ENCODE results near the gene EIF2D. TPM values are rescaled to one million over a fixed set of nuclear protein-coding genes. Genes with fewer than 3 reads are reported as not detected.

EIF2D gene
- total RNA-seq, 6 experiments from 2014 or later, result 38.9 to 48.3 (median 43.2) TPM

GRCh38 chr1:206547104-206547503, 65.2 kb downstream of the EIF2D start:
- no peaks in the 10 kb centered on the region for H3K36me3 Mint-ChIP-seq (ENCODE audit: low read depth)
- DNase-seq, result no peak
- no peaks in the 10 kb centered on the region for H3K9me3 Mint-ChIP-seq
- no peaks in the 10 kb centered on the region for H3K4me1 Mint-ChIP-seq (ENCODE audit: low read depth)
- TF ChIP-seq CTCF (IDR thresholded peaks at IDR 0.05), result no peak
- no peak overlapping the region for H3K4me3 Mint-ChIP-seq
- no peak overlapping the region for H3K27ac Mint-ChIP-seq
- peaks cover 19% of the 10 kb centered on the region for H3K27me3 Mint-ChIP-seq (ENCODE audit: insufficient read depth)

DNA sequence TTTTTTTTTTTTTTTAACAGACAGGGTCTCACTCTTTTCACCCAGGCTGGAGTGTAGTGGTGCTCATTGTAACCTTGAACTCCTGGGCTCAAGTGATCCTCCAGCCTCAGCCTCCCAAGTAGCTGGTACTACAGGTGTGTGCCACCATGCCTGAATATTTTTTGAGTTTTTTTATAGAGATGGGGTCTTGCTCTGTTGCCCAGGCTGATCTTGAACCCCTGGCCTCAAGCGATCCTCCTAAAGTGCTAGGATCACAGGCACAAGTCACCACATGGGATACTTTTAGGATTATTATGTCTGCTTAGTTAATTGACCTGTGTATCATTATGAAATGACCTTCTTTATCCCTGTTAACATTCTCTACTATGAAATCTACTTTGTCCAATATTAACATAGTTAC, 66.9 kb downstream of the EIF2D start:
- H3K36me3 Mint-ChIP-seq (ENCODE audit: low read depth), result no peaks in the 10 kb centered on the region
- TF ChIP-seq CTCF (IDR thresholded peaks at IDR 0.05), result no peak
- no peaks in the 10 kb centered on the region for H3K4me1 Mint-ChIP-seq (ENCODE audit: low read depth)
- H3K4me3 Mint-ChIP-seq, result no peak overlapping the region
- H3K9me3 Mint-ChIP-seq, result no peaks in the 10 kb centered on the region
- no peak overlapping the region for H3K27ac Mint-ChIP-seq
- no peak for DNase-seq
- H3K27me3 Mint-ChIP-seq (ENCODE audit: insufficient read depth), result peaks cover 18% of the 10 kb centered on the region

DNA sequence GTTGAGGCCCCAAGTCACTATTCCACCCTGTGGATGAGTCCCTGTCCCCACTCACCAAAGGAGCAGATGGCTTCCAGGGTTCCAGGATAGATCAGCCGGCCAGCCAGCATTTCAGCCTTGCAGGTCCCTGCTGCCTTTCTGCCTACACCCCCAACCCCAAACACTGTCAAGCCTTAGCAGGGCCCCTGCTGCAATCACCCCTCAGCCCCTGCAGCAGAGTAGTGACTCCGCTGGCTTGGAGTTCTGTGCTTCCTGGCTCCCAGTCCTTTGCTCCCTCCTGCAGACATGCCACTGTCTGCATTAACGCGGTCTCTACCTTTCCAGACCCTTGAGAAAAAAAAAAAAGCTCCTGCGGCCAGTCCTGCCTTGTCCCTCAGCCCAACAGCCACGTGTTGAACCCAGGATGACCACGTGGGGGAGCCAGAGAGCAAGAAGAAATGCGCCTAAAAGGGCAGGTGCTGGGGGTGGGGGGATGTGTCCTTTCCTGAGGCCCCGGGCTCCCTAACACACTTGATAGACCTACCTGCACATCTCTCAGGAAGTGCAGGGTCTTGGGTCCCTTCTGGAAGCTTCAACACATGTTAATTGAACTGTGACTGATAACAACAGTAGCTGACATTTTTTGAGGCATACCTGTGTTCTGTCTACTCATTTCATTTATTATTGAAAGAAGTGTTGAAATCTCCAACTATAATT, 67.6 kb downstream of the EIF2D start:
- Mint-ChIP-seq H3K27ac (no peak overlapping the region), H3K4me1 (ENCODE audit: low read depth) (no peaks in the 10 kb centered on the region), H3K4me3 (no peak overlapping the region), H3K27me3 (ENCODE audit: insufficient read depth) (peaks cover 14% of the 10 kb centered on the region), H3K36me3 (ENCODE audit: low read depth) (no peaks in the 10 kb centered on the region), H3K9me3 (no peaks in the 10 kb centered on the region)
- DNase-seq, result peak; percentile 18
- TF ChIP-seq CTCF (IDR thresholded peaks at IDR 0.05), result peak; percentile 93

Other genes with a start within 250 kb of the EIF2D start
- gene IKBKE, start 142.0 kb downstream of the EIF2D start, total RNA-seq (2021; fragmentation: NEBNext Ultra II Directional; extraction: Animal tissue kit (Norgen Biotek cat#: 25700)), result 10 to 100 TPM; 15.1 to 19.6 (median 17.1) TPM
- 1 to 10 TPM in 2 of 6 experiments, under 1 TPM in 4; 0.52 to 1.1 (median 0.82) TPM for gene RASSF5, start 104.9 kb downstream of the EIF2D start, total RNA-seq (2021; fragmentation: NEBNext Ultra II Directional; extraction: Animal tissue kit (Norgen Biotek cat#: 25700))
- gene DYRK3, start 23.1 kb upstream of the EIF2D start, total RNA-seq (2021; fragmentation: NEBNext Ultra II Directional; extraction: Animal tissue kit (Norgen Biotek cat#: 25700)), result 10 to 100 TPM; 24.2 to 27.4 (median 26.9) TPM
- 10 to 100 TPM; 80.0 to 89.1 (median 86.0) TPM for gene MAPKAPK2, start 72.4 kb upstream of the EIF2D start, total RNA-seq (2021; fragmentation: NEBNext Ultra II Directional; extraction: Animal tissue kit (Norgen Biotek cat#: 25700))
- gene IL19, start 158.3 kb upstream of the EIF2D start, total RNA-seq (2021; fragmentation: NEBNext Ultra II Directional; extraction: Animal tissue kit (Norgen Biotek cat#: 25700)), result not detected
- gene IL10, start 160.0 kb upstream of the EIF2D start, total RNA-seq (2021; fragmentation: NEBNext Ultra II Directional; extraction: Animal tissue kit (Norgen Biotek cat#: 25700)), result not detected